NCI-H460 (cell line): Measurements from ENCODE around the gene LGI1. TPM values are rescaled to one million over a fixed set of nuclear protein-coding genes. Genes with fewer than 3 reads are reported as not detected.

Source experiments
- DNase-seq: peaks from one replicate; pipeline ENCODE4 v3.0.0-alpha.2; 2016; ENCODE audit warnings: low read depth; ENCODE audit errors: extremely low read depth
- total RNA-seq: library from RNA; depleted of rRNA; stranded (reverse); fragments of >200 nt; shearing (Covaris generic); gene quantifications from 2 replicates; pipeline ENCODE4 v1.2.3, GENCODE V29; 2014; rRNA removed

Gene LGI1
- total RNA-seq, 1 experiment from 2014 or later = 0.32 TPM

DNA sequence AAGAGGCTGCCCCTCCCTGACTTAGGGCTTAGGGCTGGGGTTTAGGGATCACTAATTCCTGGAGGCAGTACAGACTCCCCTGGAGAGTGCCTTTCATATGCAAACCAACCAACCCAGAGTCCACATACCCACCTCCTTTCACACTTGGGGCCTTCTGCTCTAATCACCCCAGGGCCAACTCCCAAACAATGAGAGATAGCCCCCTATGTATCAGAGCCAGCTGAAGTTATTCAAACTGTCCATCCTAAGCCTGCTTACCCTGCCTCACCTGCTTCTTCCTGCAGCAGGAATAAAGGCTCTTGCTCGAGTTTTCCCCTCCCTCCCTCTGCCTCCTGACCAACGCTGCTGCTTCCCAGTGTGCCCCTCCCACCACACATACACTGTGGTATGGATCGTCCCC, 84.2 kb downstream of the LGI1 start:
- no peak for DNase-seq

GRCh38 chr10:93844979-93845626, 87.4 kb downstream of the LGI1 start:
- DNase-seq = no peak

Other genes with a start within 250 kb of the LGI1 start
- gene FFAR4, start 191.3 kb upstream of the LGI1 start, total RNA-seq = not detected in 2 replicates
- not detected in 2 replicates for gene RBP4, start 156.7 kb upstream of the LGI1 start, total RNA-seq
- gene PDE6C, start 145.4 kb upstream of the LGI1 start, total RNA-seq = not detected in 2 replicates
- gene FRA10AC1, start 55.3 kb upstream of the LGI1 start, total RNA-seq = 14.1 and 19.9 TPM in 2 replicates
- gene SLC35G1, start 136.0 kb downstream of the LGI1 start, total RNA-seq = 21.9 and 23.1 TPM in 2 replicates
- 0.23 and 0.32 TPM in 2 replicates for gene PLCE1, start 236.0 kb downstream of the LGI1 start, total RNA-seq